Stimulated activated CD8-positive, alpha-beta memory T cell treated with anti-CD3 and anti-CD28 coated beads, Interleukin-2, amount 100 ng/mL, for 1 hour (primary cell): ENCODE measurements around the gene PLA2G5.

ENCODE experiments used
- DNase-seq, 2 donors: peaks; one replicate each; pipeline ENCODE4 v3.0.0-alpha.2; 2020; ENCODE audit warnings: low read depth in 2 of 2

PLA2G5 gene

DNA sequence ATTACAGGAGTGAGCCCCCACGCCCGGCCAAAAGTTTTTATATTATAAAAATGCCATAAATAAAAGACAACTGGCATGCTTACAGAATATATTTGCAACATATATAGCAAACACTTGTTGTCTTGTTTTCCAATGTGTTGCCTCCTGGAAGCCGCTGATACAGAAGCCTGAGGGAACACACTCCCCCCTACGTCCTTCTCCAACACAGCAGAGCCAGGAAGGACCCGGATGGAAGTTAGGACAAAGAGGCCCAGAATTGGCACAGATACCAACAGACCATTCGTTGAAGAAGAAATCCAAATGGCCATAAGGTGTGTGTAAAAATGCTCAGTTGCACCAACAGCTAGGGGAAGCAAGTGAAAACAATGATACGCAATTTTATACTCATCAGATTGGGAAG lies 1.3 kb upstream of the PLA2G5 start:
- no peak for DNase-seq

DNA sequence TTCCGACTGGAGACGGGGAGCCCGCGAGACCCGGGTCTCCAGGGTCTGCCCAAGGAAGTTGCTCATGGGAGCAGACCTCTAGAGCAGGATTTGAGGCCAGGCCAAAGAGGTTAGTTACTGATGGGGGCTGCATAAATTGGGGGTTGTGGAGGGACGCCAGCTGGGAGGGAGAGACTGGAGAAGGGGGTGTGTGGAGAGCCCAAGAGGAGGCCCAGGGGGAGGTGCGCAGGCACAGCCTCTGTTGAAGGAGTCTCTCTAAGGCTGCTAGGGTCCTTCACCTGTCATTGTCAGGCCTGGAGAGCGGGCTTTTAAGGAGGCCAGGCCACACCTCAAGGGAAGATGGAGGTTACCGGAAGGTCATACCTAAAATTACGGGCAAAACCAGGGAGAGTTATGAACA lies 363 bp downstream of the PLA2G5 start:
- DNase-seq, result no peak

DNA sequence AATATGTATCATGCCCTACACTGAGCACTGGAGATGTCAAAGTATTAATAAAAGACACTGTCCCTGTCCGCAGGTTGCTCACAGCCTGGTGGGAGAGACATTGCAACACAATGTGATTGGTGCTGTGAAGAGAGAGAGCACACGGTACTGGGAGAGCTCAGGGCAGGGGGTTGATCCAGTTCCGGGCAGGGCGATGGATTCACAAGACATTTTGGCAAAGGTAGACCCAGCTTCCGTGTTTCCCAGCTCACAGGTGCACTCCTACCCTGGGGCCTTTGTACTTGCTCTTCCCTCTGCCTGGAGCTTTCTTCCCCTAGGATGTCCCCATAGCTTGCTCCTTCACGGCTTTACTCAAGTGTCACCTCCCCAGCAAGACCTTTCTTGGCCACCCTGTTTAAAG lies 1.4 kb downstream of the PLA2G5 start:
- DNase-seq, result no peak

DNA sequence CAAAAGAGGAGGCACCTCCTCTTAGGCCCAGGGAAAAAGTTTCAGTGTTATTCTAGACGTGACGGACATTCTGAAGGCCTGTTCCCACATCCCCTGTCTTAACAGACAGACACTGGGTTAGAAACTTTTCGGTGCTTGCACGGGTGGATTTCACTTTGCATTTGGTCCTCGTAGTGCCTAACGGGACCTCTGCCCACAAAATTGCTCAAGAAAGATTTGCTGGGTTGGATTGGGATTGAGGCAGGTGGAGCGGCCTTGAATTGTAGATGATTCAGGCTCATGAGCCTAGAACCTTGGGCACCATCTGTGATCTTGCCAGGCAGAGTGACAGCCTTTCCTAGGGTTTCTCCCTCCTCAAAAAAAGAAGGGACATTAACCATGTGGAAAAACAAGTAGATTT lies 2.8 kb downstream of the PLA2G5 start:
- no peak for DNase-seq

DNA sequence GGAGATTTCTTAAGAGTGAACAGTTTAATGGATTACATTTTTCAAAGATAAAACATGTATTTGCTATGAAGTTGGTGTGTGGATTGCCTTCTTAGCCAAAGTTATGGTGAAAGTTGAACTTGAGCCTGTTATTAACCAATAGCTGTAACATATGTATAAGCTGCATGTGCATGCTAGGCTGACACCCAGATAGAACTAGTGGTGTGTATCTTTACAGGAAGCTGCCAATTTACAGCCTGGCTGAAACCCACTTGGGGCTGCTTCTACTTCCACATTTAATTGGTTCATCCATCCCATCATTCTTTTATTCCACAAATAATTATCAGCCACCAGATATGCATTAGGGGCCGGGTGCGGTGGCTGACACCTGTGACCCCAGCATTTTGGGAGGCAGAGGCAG lies 3.3 kb downstream of the PLA2G5 start:
- no peak for DNase-seq

DNA sequence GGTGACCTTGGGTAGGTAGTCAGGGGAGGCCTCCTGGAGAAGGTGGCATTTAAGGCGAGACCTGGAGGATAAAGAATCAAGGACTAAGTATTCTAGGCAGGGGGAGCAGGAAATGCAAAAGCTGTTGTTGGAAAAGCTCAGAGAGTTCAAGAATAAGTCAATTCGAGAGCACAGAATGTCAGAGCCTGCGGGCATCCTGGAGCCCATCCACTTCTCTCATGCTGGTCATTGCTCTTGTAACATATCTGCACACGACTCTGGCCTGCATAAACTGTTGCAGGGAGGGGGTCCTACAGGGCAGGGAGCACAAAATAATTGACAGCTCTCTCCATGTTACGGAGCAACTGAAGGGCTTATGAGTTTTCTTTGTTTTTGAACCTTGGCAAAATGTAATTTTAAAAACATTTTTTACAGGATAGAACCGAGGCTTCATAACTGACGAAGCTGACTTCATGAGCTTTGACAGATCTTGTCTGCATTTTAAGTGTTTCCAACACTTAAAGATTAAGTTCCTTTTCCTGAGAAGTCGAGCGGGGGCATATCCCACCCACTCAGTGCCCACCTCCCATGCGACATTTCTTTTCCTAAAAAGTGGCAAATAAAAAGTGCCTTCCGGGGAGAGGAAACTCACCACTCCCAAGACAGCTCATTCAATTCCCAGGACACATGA lies 4.2 kb downstream of the PLA2G5 start:
- no peak for DNase-seq

DNA sequence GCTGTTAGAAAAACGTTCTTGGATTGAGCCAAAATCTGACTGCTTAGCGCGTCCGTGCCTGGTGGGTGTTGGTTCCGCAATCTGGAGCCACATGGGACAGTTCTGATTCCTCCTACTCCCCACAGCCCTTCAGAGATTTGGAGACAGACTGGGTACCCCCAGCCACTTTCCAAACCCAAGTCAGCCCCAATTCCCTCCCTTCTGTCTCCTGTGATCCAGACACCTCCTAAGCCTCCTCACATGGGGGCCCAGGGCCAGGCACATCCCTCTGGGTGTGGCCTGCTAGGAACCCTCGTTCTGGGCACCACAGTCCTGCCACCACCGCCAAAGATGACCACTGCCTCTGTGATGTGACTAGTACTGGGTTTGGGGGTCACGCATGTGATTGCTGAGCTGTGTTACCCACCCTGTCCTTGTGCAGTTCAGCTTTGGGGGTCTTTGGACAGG lies 4.8 kb downstream of the PLA2G5 start:
- no peak for DNase-seq

DNA sequence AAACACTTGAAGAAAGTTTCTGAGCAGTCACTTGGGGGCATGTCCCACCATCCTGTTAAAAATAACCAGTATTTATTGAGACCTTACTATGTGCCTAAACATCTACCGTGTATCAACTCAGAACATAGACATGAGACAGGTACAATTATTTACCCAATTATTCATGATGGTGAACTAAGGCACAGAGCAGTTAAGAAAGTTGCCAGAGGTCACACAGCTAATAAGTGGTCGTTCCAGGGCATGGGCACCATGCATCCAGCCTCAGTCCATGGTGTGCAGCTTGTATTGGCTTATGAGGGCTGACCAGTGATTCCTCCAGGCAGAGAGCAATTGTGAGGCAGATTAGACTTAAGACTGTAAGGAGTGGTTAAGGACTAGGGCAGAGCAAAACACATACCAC lies 5.4 kb downstream of the PLA2G5 start:
- DNase-seq, result no peak

DNA sequence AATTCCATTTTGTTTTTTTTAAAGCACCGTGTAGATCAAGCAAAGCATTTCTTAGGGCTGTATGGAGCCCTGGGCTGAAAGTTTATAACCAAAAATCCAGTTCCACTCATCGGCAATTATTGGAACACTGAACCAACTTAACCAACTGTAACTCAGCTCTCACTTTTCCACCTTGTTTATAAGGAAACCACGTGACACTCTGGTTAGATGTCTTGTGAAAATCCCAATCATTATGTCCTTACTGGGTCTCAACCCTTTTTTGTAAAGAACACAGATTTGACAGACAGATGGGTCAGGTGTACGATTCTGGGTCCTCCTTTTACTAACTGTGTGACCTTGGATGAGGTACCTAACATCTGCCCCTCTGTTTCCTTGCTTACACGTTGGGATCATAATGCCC lies 6.2 kb downstream of the PLA2G5 start:
- no peak for DNase-seq

DNA sequence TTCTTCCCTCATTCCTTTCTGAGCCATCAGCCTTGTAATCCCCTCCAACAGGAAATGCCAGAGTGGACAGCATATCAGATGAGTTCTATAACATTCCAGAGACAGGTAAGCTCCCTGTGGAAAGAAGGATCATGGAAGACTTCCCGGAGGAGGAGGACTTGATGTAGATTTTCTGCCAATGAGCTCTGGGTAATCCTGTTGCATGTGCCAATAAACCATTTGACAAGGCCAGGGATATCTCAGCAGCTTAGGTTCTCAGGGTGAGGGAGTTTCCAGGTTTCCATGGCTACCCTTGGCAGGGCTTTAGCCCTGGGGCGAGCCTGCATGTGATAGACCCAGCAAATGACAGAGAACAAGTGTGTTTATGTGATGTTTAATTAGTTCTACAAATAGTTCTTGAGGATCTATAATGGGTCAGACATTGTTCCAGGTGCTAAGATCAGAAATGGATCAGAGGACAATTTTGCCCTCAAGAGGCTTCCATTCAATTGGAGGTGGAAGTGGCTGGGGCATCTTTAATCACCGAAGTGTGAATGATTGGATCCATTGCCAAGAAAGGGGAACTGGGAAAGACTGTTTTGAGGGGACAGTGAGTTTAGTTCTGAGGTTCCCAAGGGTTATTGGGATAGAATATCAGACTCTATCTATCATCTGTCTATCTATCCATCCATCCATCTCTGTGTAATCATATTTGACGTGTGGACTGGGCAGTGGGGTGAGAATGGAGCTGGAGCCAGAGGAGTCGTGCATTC lies 6.9 kb downstream of the PLA2G5 start:
- DNase-seq, result no peak

DNA sequence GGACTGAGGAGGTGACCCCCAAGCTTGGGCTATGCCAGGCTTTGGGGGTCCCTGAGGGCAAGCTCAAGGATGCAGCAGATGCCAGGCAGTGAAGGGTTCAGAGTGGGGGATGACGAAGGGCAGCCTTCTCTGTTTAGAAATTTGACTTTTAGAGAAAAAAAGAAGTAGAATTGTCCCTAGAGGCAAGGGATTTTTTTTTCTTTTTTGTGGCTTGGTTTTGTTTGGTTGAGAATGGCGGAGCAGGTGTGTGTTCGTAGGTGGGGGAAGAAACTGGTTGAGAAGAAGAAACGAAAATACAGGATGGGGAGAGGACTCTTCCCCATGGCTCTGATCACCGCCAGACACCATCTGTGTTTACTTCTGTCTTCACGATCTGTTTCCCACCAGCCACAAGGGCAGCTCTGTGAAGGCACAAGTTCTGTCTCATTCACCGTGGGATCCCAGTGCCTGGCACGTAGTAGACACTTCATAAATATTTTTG lies 8.2 kb downstream of the PLA2G5 start:
- no peak for DNase-seq

DNA sequence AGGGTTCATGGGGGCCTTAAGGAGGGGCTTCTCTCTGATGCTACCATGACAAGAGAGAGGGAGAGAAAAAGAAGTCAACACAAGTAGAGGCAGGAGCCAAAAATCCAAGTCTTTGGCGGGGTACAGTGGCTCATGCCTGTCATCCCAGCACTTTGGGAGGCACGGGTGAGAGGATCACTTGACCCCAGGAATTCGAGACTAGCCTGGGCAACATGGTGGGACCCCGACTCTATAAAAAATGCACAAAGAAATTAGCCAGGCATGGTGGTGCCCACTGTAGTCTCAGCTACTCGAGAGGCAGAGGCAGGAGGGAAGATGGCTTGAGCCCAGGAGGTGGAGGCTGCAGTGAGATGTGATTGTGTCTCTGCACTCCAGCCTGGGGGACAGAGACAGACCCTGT lies 8.7 kb downstream of the PLA2G5 start:
- no peak for DNase-seq

DNA sequence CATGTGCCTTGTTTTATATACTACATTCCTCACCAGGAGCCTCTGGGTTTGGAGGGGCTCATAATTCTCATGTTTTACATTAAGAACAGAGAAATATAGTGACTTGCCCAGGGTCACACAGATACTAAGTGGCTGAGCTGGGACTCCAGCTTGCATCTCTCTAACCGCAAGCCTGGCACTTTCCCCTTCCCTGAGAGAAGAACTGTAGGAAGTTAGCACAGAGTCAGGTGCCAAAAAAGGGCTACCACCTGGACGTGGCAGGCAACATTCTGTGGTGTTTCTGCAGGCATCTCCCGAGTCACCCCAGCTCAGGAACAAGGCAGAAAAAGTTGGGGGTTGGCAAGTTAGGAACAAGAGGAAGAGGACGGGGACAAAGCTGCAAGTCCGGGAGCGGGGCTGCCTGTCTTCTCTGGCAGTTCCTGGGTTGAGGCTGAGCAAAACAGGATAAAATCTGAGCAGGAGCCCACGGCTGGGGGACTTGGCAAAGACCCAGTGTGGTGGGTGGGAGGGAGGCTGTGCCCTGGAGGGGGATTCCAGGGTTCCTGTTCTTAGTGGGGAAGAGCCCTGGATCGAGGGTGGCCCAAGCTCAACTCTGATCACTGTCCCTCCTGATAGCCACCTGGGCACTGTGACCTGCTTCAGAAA lies 9.8 kb downstream of the PLA2G5 start:
- no peak for DNase-seq

DNA sequence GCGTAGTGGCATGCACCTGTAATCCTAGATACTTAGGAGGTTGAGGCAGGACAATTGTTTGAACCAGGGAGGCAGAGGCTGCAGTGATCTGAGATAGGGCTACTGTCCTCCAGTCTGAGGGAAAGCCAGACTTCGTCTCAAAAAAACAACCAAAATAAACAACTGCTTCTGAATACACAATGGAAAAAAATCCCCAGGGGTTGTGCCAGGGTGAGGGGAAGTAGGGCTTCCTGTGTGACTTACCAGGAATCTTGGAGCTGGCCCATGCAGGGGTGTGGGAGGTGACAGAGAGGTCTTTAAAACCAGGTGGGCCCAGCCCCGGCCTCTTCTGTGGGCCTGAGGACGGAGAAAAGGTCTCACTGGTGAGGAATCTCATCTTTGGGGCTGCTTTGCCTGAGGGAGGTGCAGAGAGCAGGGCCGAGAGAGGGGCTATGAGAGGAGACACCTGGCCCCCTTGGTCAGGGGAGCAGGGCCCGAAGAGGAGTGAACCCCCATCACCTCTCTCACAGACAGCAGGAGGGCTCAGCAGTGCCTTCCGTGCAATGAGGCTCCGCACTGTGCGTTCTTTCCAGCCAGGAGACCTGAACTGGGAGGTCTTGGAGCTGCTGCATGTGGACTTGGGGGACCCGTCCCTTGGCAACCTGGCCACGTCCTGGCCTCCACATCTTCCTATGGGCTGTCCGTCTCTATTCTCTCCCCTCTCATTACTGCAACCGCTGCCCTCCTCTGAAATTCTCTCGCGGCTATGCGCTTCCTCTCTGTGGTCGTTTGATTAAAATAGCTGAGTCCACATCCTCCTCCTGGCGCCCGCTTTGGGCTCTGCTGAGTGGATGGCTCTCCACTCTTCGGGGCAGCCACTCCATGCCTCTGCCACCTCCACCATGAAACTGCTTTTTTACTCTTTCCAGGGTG lies 10.7 kb downstream of the PLA2G5 start:
- no peak for DNase-seq

DNA sequence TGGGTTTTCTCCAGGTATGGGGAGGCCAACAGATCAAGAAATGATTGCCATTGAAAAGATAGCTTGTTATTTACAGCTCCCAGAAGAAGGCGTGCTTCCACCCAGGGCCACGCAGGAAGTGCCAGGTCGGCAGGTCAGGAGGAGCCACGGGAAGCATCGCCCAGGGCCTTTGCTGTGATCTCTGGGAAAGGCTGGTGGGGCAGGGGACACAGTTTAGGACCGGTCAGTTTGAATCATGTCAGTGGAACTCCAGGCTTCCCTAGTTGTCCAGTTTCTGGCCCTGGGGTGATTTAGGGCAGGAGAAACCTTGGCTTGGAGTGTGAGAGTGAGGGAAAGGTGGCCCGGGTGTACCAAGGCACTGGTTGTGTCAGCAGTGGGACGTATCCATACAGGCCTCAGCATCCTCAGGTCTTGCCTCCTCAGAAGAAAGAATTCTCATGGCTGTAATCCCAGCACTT lies 11.4 kb downstream of the PLA2G5 start:
- no peak for DNase-seq

DNA sequence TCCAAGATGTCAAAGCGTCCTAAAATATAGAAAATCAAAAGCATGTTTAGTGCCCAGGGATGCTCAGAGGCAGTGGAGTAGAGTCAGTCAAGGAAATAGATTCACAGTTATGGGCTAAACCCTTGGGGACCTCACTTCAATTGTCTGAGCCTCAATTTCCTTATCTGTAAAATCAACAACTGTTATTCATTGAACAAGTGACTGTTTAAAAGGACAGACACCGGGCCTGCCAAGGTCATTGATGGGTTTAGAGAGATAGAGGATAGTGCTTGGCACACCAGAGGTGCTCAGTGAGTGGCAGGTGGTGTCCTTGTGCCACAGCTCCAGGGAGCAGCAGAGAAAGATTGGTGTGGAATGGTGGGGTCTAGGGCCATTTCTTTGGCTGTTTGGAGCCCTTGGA lies 12.8 kb downstream of the PLA2G5 start:
- no peak for DNase-seq

DNA sequence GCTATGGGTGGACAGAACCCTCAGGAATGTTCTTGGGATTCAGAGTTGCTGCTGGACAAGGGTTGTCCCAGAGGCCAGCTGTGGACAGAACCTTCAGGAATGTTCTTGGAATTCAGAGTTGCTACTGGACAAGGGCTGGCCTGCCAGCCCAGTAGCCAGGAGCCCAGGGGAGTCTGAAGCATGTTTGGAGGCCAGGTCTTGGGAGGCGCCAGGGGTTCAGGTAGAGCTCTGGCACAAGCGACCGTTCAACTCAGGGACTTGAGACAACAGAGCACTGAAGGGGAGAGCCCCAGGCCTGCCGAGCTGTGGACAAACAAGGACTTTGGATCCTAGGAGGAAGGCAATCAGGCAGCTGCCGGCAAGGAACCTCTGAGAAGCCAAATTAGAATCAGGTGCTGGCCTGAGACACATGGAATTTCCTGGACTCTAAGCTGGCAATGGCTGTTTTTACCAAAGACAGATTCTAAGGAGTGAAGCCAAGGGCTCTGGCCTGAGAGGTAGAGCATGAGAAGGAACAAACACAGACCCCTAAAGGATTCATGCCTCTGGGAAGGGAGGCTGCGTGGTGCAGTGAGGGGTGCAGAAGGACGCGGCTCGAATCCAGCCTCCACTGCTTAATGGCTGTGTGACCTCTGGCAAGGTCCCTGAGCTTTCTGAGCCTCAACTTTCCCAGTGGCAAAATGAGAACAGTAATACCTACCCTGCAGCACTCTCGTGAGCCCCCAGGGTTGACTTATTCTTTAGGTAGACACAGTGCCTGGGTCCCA lies 13.4 kb downstream of the PLA2G5 start:
- no peak for DNase-seq

DNA sequence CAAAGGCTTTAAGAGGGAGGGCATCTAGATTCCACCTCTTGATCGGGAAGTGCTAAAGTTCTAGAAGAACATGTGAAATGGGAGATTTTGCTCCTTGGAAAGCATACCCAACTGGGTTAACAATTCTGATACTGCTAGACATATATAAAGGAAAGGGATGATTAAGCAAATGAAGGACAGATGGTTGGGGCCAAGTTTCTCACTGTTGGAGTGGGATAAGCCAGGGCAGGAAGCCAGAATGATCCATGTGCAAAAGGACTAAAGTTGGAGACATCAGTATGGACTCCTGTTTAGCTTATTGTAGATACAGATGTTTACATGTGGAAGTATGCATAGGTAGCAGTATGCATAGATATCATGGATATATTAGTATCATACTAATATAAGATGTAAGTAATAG lies 16.8 kb downstream of the PLA2G5 start:
- DNase-seq, result no peak

DNA sequence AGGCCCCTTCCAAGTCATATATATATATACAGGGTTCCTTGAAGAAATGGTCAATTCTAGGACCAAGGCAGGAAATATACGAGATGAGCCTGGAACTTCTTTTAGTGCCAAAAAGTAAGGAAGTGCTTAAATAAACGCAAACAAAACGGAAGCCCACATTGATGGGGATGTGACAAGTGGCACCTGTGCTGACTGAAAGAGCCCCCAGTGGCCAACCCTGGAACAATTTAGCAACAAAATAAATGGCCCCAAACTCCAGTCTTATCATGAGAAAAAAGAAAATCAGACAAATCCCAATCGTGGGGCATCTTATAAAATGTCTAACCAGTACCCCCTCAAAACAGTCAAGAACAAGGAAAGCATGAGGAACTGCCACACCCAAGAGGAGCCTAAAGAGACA lies 17.7 kb downstream of the PLA2G5 start:
- DNase-seq, result no peak

DNA sequence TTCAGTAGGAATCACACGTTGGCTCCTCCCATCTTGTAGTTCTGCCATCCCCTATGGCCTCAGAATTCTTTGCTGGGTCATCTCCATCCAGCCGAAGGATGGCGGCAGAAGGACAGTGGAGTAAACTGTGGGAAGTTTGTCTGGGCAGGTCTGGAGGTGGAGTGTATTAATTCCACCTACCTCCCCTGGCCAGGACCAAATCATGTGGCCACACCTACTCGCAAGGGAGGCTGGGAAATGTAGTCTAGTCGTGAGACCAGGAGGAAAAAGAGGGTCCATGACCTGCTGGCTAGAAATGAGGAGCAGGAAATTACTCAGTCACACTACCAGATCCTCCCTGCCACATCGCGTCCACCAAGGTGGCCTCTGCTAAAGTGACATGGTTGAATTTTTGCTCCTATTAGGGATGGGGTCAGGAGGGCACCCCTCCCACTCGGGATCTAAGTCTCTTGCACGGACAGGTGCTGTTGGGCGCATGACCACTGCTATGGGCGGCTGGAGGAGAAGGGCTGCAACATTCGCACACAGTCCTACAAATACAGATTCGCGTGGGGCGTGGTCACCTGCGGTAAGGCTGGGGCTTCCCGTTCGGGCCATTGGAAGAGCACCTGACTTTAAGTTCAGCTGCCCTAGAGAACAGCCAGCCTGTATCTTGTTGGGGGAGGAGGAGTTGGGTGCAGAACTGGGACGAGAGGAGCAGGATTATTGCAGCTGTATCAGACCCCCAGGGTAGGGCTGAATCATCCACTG lies 19.5 kb downstream of the PLA2G5 start:
- no peak for DNase-seq
